GM18507 (cell line): ENCODE data around the gene TRAF7.

Experiments used
- DNase-seq: peaks from one replicate; pipeline ENCODE4 v3.0.0; 2011; ENCODE audit warnings: low read depth; ENCODE audit not compliant: insufficient read length; ENCODE audit errors: extremely low spot score
- FAIRE-seq: peaks from 2 replicates; lab custom pipeline; 2011; peaks lifted over from hg19 to GRCh38; lab: Jason Lieb, UNC

The TRAF7 gene

DNA sequence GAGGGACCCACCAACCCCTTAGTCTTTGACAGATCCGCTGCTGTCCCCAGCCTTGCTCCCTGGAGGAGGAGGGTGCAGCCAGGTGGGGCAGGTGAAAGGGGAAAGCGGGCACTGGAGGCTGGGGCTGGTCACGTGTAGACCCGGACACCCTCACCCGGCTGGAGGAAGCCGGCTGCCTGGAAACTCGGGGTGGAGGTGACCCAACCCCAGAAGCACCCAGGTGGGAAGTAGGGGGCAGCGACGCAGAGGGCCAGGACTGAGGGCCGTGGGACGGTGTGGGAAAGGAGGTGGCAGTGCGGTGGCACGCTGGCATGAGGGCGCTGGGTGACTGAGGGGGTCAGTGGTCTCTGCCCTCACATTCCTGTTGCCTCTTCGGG, 2.7 kb downstream of the TRAF7 start:
- FAIRE-seq = no peak
- no peak for DNase-seq

DNA sequence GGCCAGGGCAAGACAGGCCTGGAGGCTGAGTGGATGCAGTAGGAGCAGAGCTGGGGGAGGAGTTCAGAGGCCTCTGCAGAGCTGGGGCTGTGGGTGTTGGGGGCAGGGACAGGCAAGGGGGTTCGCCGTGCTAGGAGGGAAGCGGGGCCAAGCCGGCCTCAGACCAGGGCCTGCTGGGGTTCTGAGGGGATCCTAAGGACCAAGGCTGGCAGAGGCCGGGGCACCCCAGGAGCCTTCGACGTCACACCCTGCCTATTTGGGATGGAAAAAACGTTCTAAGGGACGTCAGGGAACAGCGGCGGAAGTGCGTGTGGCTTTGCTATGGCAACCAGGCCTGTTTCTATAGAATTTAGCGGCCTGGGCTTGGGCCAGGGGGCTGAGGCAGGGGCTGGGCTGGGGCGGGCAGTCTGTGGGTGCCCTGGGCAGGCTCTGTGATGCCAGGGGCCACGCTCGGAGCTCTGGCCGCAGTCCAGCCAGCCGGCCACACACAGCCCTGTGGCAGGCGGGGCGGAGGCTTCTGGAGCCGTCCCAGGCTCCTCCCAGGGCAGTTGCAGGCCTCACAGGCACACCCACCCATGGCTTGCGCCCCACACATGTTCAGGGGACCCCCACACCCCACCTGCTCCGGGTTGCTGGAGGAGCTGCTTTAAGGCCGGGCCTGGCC, 3.7 kb downstream of the TRAF7 start:
- DNase-seq = no peak
- no peak for FAIRE-seq

DNA sequence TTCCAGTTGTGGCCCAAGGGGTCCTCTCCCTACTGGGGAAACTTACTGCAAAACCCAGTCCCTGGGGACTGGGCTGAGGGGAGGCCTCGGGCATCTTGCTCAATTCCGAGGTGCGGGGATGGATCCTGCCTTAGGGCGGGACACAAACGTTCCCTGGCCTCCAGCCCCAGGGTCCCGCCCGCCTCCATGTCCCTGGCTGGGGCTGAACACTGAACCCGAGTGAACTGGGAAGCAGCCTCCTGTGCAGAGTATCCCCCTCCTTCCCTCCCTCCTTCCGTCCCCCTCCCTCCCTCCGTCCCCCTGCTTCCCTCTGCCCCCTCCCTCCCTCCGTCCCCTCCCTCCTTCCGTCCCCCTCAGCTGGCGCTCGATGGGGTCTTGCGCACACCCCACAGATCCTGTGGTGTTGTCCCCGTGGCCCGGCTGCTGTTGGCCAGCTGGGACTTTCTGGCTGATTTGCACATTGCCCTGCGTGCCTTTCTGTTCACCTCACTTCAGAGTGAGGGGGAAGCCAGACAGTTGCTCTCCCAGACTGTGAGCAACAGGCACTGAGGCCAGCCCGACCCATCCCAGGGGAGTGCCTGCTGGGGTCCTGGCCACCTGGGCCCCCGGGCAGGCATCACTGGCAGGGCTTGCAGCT, 5.5 kb downstream of the TRAF7 start:
- peak; percentile 33 for FAIRE-seq

DNA sequence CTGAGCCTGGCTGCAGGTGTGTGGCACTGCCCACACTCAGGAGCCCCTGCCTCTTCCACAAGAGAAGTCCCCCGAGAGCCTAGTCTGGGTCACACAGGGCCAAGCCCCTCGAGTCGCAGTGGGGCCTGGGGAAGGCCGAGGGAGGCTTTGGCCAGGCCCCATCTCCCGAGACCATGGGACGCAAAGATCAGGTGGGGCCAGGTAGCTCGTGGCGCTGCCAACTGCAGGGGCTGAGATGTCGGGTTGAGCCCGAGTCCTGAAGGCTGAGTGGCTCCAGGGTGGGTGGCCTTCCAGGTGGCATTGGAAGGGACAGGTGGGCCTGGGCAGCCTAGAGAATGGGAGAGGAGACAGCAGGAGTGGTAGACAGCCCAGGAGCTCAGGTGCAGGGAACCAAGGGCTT, 6.3 kb downstream of the TRAF7 start:
- DNase-seq (no peak), FAIRE-seq (no peak)

More for the DNA sequence above, 5.5 kb downstream of the TRAF7 start:
- no peak for DNase-seq

DNA sequence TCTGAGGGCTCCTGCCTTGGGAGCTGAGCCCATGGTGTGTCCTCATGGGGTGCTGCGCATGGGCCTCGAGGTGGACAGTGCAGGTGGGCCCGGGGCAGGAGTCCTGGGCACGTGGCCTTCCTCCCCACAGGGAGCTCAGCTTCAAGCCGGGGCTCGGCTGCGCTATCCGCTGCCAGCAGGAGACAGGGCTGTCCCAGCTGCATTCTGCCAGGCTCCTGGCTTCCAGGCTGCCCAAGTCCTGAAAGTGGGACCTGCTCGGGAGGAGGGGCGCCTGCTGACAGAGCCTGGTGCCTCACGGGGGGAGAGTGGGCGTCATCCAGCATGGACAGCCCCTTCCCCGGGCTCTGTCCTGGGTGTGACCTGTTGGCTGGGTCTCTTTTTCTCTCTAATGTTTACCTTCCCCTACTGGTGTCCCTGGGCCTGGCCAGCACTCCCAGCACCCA, 7.1 kb downstream of the TRAF7 start:
- DNase-seq = no peak
- no peak for FAIRE-seq

DNA sequence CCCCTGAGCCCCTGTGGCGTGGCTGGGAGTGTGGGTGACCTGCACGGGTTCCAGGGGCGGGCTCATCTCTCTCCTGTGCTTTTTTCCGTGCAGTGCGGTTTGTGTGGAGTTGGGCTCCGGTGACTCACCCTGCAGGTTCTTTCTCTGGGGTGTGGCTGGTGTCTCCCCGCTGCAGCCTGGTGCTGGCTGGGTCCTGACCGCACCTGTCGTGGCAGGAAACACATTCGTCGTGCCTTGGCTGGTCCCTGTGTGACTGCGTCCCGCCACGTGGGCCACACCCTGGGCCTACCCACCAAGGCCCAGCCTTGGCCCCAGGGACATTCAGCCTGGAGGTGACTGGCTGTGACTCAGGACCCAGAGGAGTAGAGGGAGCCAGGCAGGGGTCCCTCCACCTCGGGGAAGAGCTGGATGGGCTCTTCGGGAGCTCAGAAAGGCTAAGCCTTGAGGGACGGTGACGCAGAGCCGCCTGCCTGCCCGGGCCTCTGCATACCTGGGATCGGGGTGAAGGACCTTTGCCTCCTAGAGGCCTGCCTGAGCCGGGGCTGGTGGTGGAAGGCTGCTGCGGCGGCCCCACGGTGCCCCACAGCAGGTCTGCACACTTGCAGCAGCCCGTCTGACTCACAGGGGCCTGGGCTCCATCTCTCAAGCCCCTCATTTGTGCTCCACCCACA, 7.8 kb downstream of the TRAF7 start:
- no peak for DNase-seq
- FAIRE-seq = no peak

DNA sequence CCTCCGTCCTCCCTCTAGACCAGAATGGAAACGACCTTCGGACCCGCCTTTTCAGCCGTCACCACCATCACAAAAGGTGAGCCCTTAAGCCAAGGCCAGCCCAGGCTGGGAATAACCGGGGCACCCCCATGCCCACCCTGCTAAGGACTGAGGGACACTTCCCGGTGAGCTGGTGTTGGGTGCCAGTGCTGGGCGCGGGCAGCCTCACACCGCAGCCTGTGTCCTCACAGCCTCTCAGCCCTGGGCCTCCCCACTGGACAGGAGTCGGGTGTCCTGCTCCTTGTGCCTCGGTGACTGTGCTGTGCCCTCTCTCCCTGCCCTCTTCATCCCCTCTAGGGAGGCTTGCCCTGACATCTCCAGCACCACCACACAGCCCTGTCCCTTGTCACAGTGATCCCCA, 10.3 kb downstream of the TRAF7 start:
- FAIRE-seq (no peak), DNase-seq (no peak)

DNA sequence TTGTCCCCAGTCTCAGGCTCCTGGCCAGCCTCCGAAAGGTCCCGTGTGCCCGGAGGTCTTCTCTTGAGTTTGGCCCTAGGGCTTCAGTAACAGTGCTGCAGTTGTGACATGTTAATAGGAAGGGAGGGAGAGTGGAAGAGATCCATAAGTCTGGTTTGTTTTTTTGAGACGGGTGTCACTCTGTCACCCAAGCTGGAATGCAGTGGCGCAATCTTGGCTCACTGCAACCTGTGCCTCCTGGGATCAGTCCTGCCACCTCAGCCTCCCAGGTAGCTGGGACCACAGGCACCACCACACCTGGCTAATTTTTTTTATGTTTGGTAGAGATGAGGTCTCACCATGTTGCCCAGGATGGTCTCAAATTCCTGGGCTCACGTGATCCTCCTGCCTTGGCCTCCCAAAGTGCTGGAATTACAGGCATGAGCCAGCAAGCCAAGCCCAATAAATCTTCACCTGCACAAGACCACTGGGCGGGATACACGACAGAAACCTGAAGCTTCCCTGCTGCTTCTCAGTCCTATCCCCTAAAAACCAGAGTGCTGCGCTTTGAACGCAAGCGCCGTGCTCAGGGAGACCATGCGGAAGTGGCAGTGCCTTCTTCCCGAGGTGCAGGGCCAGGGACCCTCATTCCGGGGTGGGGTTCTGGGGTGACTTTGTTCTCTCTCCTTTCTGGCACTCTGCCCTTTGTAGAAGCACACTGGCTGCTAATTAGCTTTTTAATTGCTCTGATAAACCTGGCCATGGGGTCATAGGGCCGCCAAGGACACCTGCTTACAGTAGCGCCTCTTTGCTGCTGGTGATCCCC, 10.9 kb downstream of the TRAF7 start:
- FAIRE-seq (no peak), DNase-seq (no peak)

DNA sequence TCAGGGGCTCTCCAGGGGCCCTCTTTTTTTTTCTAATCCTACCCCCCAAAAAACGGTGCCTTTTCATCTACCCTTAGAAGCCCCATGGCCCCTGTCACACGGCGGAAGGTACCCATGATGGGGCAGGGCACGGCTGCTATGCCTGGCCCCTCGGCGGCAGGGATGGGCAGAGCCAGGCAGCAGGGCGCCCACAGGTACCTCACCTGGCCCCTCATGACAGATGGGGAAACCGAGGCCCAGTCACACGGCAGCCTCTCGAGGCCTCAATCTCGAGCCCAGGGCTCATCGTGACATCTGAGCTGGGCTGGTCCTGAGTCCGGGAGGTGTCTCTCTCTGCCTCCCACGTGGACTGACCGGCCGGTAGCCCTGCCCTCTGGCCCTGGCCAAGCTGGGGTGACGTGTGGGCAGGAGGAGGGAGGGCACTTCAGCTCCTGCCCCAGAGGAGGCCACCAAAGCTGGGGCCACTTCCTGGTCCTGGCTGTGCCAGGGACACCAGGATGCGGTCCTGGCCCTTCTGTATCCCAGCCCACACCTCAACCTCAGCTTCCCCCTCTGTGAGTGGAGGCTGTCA, 11.6 kb downstream of the TRAF7 start:
- DNase-seq = no peak
- no peak for FAIRE-seq

DNA sequence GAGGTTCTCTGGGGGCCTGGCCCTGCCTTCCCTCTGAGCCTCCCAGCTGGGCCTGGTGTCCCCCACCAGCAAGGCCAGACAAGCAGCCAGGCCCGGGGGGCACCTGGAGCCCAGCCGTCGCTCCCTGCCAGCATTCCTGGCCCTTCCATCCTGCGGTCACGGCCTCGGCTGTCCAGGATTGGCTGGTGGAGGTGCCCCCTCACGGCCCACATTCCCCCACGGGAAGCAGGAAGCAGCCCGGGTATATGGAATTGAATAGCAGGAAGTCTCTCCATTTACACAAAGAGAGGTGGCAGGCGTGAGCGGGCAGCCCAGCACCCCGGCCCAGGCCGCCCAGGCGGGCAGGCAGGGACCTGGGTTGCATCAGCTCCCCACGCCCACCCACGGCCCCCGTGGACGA, 14.5 kb downstream of the TRAF7 start:
- DNase-seq = no peak
- no peak for FAIRE-seq

DNA sequence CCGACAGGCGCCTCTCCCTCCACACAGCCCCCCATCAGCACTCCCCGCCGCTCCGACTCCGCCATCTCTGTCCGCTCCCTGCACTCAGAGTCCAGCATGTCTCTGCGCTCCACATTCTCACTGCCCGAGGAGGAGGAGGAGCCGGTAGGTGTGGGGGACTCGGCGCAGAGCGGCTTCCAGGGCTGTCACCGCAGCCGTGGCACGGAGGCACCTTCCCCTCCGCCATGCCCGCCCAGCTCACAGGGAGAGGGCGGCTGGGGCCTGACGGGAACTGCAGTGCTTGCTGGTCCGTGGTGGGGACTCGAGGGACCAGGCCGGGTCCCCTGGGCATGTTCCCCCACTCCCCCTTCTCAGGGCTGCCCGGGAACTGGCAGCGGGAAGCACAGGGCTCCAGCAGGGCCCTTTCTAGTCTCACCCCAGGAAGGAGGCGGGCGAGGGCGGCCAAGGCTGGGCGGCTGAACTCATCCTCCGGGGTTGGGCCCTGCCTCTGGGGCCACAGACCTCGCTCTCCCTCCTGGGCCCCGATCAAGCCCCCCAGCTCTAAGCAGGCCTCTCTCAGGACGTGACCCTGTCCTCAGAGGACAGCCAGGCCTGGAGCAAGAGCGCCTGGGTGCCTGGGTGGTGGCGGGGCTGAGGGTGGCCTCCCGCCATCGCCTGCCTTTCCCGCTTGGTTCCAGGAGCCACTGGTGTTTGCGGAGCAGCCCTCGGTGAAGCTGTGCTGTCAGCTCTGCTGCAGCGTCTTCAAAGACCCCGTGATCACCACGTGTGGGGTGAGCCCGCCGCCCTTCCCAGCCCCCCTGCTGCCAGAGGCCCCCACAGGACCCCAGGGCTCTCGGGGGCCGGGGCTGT, 15.2 kb downstream of the TRAF7 start:
- DNase-seq (no peak), FAIRE-seq (no peak)

DNA sequence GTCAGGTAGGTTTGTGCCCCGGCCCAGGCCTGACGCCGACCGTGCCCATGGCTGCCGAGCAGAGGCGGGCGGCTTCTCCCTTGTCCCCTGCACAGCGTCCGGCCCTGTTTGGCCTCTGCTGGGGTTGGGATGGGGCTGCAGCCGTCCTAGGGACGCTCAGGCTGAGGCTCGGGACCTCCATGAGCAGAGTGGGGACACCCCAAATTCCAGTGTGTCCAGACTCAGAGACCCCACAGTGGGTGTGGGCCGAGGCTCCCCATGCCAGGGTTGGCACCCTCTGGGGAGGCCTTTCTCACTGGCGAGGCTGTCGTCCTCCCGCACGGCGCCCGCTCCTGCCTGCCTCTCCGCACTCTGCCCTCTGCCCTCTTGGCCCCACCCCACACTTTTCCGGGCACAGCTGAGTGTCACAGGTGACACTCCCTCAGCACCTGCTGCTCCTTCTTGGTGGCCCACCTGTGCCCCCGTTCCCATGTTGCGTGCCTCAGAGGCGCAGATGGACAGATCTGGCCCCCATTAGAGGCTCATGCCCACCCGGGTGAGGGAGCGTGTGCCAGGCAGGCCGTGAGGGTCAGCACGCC, 16.1 kb downstream of the TRAF7 start:
- DNase-seq (no peak), FAIRE-seq (no peak)

DNA sequence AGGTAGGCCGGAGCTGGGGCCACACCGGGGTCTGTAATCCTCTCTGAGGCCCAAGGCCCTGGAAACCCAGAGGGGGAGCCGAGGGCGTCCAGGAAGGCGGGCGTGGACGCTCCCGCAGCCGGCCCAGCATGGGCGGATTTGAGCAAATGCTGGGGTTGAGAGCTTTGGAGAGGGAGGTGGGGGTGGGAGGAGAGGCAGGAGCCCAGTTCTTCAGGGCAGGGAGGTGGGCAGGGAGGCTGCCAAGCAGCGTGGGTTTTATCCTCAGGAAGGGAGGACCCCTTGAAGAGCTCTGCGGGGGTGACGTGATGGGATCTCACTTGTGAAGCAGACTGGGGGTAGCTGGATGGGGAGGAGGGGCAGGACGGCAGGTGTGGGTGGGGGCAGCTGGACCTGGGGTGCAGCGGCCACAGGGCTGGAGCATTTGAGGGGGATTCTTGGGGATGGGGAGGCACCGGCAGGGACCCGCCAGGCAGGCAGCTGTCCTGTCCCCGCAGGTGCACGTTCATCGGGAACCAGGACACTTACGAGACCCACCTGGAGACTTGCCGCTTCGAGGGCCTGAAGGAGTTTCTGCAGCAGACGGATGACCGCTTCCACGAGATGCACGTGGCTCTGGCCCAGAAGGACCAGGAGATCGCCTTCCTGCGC, 17.2 kb downstream of the TRAF7 start:
- DNase-seq = no peak
- no peak for FAIRE-seq

DNA sequence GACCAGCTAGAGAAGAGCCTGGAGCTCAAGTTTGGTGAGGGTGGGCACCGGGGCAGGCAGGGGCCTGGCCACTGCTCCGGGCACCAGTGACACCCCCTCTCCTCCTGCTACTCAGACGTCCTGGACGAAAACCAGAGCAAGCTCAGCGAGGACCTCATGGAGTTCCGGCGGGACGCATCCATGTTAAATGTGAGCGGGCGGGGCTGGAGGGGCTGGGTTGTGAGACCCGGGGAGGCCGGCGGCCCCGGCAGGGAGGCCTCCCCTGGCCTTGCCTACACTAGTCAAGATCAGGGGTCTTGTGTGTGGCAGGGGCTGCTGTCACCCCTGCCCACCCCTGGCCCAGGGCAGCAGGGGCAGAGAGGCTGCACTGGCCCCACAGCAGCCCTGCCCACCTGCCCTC, 17.8 kb downstream of the TRAF7 start:
- FAIRE-seq (no peak), DNase-seq (no peak)

DNA sequence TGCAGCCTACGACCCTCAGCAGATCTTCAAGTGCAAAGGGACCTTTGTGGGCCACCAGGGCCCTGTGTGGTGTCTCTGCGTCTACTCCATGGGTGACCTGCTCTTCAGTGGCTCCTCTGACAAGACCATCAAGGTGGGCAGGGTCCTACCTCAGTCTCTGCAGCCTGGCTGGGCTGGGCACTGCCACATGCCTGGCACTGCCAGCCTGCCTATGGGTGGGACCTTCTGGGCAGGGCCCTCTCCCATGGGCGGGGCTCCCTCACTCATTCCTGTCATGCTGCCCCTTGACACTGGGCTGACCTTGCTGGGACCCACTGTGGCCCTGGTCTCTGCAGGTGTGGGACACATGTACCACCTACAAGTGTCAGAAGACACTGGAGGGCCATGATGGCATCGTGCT, 18.3 kb downstream of the TRAF7 start:
- FAIRE-seq (no peak), DNase-seq (no peak)

DNA sequence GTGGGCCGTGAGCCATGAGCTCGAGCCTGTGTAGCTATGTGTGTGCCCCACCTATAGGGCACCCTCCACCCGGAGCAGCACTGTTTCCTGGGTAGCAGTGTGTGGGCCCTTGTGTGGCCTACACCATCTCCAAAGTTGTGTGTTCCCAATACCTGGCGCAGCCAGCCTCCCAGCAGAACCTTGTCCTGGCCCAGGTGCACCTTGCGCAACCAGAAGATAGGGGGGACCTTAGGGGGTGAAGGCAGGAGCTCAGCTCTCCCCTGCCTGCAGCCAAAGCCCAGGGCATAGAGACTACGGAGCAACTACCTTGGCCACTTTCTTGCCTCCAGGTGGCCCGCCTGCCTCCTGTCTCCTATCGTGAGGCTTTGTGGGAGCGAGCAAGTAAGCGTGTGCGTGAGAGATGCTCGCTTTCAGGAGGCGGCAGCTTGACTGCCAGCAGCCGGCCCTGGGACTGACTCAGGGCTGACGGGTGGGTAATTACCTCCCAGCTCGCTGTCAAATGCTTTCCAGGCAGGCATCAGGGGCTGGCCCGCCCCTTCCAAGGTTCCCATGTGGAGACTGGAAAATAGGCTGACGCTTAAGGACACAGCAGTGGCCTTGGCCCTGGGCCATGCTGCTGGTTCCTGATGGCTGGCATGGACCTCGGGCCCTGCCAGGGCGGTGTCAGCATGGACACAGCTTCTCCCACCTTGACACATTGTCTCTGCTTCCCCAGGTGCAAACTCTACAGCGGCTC, 19.0 kb downstream of the TRAF7 start:
- FAIRE-seq = no peak
- DNase-seq = no peak

DNA sequence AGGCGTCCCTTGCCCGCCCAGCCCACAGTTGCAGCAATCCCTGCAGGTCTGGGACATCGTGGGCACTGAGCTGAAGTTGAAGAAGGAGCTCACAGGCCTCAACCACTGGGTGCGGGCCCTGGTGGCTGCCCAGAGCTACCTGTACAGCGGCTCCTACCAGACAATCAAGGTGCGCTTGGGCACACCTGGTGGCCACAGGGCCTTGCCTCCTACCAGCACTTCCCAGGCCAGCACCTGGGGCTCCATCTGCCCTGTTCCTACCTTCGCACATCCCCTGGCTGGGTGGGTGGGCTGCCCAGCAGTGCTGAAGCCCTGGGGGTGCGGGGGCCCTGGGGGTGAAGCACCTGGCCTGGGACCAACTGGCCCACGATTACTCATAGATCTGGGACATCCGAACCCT, 19.9 kb downstream of the TRAF7 start:
- FAIRE-seq = no peak
- no peak for DNase-seq

DNA sequence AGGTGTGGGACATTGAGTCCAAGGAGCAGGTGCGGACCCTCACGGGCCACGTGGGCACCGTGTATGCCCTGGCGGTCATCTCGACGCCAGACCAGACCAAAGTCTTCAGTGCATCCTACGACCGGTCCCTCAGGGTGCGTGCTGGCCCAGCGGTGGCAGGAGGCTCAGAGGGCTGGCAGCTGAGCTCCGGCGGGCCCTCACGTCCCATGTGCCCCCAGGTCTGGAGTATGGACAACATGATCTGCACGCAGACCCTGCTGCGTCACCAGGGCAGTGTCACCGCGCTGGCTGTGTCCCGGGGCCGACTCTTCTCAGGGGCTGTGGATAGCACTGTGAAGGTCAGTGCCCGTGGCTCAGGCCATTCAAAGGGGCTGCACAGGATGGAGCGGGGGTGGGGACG, 20.5 kb downstream of the TRAF7 start:
- FAIRE-seq = no peak
- no peak for DNase-seq
